ENCODE data around the gene POLR3K.
"Not testable (repeated sequence)": the region's sequence is repeated elsewhere in the genome, so short reads cannot be mapped to it uniquely, and the experiment has no call there.

Gene POLR3K

DNA sequence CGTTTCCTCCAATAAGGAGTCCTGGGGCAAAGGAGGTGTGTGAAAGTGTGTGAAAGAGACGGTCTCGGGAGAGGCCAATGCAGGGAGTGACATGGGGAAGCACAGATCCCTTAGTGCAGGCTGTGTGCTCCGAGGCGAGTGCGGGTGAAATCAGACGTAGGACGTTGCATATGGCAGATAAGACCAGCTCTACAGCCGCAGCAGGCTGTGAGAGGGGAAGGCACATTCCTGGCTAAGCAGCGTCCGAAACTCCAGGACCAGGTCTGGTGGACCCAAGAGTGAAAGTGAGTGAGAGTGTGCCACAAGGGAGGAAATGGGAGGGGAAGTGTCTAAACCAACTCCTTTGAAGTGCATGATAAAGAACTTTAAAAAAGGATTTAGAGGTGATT lies 11.3 kb downstream of the POLR3K start:
- no peak for DNase-seq

DNA sequence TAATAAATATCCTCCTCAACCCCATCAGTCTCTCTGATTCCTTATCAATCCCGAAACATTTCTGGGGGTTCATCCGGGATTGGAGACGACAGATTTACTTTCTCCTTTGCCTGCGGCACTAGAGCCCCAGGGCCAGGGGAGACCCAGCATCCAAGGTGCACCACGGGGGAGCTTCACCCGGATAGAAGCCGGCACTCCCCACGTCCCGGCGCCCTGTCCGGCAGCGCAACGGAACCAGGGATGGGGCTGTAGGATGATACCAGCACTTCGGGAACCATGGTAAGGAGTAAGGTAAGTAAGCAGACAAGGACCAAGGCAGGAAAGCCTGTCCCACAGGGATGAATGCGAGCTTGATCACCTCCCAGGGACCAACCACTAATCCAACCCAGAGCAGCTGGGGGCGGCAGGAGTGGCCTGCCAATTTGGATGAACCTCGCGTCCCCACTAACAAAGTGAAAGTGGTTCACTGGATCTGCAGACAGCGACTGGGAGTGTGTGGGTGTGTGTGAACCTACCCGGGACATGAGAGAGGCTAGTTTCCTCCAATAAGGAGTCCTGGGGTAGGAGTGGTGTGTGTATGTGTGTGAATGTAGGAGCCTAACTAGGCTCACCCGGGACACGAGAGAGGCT lies 11.9 kb downstream of the POLR3K start:
- no peak for DNase-seq

- DNase-seq, result no peak
These were observed 14.2 kb downstream of the POLR3K start for GRCh38 chr16:38941-39892.

GRCh38 chr16:38206-38605 lies 15.2 kb downstream of the POLR3K start:
- not testable (repeated sequence) for DNase-seq

DNA sequence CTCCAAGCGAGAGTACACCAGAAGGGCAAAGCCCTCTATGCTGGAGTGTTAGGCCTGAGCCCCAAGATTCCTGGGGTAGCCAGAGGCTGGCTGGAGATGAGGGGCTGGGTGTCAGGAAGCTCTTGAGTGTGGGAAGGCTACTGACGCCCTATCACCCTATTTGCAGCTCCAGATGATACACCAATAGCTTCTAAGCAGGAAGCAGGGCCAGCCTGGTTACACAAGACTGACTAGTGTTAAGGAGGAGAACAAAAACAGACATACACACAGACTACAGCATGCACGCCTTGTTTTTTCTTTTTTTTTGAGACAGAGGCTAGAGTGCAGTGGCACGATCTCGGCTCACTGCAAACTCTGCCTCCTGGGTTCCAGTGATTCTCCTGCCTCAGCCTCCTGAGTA lies 15.9 kb downstream of the POLR3K start:
- no peak for DNase-seq

DNA sequence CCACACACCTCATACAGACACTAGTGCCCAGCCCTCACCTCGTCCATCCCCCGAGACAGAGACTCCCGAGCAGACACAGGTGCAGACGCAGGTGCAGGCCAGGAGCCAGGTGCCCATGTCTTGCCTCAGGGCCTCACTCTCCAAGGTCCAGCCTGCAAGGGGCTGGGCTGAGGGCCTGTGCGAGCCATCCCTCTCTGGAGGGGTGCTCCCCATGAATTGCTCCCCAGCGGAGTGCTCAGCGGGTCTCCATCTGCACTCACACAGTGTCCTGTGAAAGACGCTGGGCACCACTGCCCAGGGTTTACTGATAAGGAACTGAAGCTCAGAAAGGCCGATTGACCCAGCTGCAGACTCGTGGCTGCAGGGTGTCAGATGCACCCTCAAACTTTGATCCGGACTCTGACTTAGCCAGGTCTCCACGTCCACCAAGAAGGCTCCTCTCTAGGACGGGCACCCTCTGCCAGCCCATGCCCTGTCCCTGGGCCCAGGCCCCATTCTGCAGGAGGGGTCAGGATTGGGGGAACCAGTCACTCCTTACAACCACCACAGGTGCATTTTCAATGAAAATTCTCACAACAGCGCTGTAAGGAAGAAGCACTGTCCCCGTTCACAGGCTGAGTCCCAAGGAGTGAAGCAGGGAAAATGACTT lies 16.9 kb downstream of the POLR3K start:
- no peak for DNase-seq

DNA sequence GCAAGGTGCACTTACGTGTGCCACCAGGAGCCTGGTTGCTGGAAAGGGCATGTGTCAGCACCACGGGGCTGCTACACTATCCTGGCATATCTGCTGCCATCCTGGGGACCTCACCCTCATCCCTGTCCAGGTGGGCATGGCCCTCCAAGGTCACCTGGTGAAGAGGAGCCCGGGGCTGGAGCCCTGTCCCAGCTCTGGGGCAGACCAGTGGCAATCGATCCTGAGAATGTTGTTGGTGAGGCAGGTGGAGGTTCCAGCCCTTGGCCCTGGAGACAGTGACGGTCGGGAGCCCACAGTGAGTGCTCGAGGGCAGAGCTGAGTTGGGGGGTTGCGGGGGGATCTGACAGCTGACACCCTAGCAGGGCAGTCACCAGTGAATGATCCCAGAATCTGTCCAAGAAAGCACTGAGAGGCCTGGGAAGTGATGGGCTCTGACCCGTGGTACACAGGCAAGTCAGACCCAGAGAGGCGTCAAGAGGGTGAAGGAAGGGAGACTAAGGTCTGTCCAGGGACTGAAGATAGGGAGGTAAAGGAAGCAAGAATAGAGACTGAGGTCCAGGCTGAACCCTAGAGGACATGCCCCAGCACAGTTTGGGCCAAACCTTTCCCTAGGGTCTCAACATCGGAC lies 17.6 kb downstream of the POLR3K start:
- DNase-seq, result no peak

GRCh38 chr16:35011-35677 lies 18.3 kb downstream of the POLR3K start:
- DNase-seq, result no peak

GRCh38 chr16:34648-34987 lies 18.8 kb downstream of the POLR3K start:
- no peak for DNase-seq

- DNase-seq, result no peak
These were observed 19.3 kb downstream of the POLR3K start for GRCh38 chr16:33877-34647.

GRCh38 chr16:33154-33876 lies 20.1 kb downstream of the POLR3K start:
- not testable (repeated sequence) for DNase-seq

DNA sequence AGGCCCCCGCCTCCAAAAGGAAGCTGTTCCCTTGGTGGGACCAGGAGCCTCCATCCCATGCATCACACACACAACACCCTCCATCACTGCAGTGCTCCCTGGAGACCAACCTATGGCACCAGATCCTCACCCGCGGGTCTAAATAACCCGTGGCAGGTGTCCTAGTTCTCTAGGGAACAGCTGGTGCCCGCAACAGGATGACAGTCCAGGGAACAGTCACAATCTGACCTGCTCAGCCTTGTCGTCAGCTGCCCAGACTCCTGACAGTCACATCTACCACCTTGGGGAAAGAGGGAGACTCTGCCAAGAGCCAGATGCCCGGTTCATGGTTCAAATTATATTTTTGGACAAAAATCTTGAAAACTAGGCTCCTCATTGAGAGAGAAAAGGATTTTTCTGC lies 22.8 kb downstream of the POLR3K start:
- DNase-seq, result not testable (repeated sequence)

DNA sequence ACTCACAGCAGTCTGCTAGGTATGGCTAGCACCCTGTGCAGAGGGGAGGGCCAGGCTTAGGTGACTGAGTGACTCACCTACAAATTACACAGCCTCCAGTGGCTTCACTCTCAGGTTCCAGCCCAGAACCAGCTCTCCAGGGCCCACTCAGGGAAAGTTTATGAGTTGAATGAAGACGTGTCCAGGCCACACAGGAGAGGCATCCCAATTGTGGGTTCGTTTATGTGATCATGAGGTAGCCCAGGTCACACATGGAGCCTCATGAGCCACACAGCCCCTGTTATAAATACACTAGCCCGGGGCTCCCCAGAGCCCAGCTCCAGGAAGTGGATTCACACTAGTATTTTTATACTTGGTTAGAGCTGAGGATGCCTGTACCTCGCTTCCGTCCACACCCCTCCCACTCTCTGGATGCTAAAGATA lies 27.5 kb downstream of the POLR3K start:
- not testable (repeated sequence) for DNase-seq

DNA sequence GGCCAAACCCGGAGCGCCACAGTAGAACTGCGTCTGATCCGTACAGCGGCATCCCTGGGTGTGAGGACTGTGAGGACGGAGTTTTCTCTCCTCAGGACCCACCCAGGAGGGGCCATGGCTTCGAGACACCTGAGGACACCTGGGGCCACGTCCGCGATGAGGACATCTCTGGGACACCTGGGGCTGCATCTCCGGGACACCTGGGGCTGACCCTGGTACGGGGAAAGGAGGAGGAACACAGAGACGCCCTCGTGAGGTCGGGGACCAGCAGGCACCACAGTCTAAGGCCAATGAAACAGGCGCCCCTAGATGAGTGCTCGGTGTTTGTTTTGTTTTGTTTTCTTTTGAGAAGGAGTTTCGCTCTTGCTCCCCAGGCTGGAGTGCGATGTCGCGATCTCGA lies 29.3 kb downstream of the POLR3K start:
- not testable (repeated sequence) for DNase-seq

DNA sequence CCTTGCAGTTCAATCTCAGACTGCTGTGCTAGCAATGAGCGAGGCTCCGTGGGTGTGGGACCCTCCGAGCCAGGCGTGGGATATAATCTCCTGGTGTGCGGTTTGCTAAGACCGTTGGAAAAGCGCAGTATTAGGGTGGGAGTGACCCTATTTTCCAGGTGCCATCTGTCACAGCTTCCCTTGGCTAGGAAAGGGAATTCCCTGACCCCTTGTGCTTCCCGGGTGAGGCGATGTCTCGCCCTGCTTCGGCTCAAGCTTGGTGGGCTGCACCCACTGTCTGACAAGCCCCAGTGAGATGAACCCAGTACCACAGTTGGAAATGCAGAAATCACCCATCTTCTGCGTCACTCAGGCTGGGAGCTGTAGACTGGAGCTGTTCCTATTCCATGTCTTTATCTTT lies 32.5 kb downstream of the POLR3K start:
- not testable (repeated sequence) for DNase-seq

GRCh38 chr16:17062-17765 lies 36.2 kb downstream of the POLR3K start:
- DNase-seq, result not testable (repeated sequence)

GRCh38 chr16:10772-11171 lies 42.6 kb downstream of the POLR3K start:
- peak; percentile 68 for DNase-seq

- DNase-seq, result no peak
These were observed 43.3 kb downstream of the POLR3K start for GRCh38 chr16:9903-10665.

Measured in DMS 273 treated with DMSO at 0.1 percent for 48 hours (cell line).